GM18517 (cell line): Measurements from ENCODE around the gene LAG3.

Experiments
- ATAC-seq: cut with Tn5 transposase; IDR thresholded peaks from one replicate; pipeline ENCODE4 v1.9.1; 2021; ENCODE audit warnings: mild to moderate bottlenecking, moderate library complexity; ENCODE audit not compliant: unreplicated experiment

Gene LAG3

GRCh38 chr12:6821591-6822425 is 49.5 kb downstream of the LAG3 start, which contains the start of gene GPR162:
Gene GPR162 (plus strand): TSS chr12:6821821. CDS start chr12:6823899, 2,078 bp downstream.
- no peak for ATAC-seq

DNA sequence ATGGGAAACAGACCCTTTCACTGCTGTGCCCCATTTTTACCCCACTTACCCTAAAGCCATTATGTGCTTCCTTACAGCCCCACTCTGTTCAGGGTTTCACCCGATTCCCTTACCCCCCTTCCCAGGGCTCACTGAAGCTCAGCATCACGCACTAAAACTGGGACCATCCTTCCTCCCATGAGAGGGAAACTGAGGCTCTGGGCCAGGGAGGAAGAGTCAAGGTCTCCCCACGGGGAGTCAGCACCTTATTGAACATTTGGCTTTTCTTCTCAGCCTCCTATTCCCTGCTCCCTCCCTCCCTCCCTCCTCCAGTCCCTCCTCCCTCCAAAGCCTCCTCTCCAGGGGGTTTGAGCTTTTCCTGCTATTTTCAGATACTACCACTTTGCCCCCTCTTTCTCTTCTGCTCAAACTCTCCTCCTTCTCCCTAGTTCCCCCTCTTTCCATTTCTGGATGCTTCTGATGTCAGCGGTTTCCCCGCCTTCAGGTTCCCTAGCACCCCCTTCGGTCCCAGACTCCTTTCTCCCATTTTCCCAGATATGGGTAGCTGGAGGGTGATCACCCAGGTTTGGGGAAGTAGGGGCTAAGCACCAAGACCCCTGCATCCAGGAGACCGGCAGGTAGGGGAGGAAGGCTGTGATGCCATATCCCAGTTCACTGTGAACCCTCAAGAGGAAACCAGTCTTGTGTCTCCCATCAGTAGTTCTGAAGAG is 50.3 kb downstream of the LAG3 start:
- ATAC-seq: no peak

DNA sequence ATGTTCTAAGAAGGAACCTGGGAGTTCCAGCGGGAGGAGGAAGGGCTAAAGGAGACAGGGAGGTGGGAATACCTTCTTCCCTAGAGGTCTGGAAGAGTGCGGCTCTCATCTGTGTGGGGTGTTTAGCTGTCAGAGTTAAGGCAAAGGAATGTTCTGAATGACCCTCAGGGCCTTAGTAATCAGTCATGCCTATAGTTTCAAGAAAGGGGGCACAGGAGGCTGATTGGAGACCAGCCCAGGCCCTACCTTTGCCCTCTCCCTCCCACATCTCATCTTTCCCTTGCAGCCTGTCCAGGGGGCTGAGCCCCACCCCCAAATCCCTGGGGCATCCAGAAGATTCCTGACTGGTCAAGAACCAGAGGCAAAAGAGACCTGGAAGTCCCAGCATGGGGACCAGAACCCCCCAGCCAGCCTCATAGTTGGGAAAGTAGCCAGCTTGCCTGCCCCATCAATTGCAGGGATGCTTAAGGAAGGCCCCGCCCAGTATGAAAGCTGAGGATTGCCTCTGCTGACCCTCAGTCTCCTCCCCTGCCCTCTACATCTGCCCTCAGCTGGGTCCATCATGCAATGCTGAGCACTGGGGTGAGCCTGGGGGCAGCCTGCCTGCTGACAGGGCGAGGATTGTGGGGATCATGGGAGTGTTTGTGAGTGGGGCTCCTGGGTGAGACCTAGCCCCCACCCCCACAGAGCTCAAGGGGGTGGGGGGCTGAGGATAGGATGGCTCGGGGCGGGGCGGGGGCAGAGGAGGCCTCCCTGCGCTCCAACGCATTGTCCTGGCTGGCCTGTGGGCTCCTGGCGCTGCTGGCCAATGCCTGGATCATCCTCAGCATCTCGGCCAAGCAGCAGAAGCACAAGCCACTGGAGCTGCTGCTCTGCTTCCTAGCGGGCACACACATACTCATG is 51.1 kb downstream of the LAG3 start:
- ATAC-seq: no peak

GRCh38 chr12:6824085-6824775 is 51.9 kb downstream of the LAG3 start:
- no peak for ATAC-seq

- ATAC-seq: no peak
These were observed 52.6 kb downstream of the LAG3 start for GRCh38 chr12:6824901-6825381.

- no peak for ATAC-seq
These were observed 53.2 kb downstream of the LAG3 start for GRCh38 chr12:6825398-6826124.

- ATAC-seq: no peak
These were observed 53.9 kb downstream of the LAG3 start for GRCh38 chr12:6826125-6826733.

DNA sequence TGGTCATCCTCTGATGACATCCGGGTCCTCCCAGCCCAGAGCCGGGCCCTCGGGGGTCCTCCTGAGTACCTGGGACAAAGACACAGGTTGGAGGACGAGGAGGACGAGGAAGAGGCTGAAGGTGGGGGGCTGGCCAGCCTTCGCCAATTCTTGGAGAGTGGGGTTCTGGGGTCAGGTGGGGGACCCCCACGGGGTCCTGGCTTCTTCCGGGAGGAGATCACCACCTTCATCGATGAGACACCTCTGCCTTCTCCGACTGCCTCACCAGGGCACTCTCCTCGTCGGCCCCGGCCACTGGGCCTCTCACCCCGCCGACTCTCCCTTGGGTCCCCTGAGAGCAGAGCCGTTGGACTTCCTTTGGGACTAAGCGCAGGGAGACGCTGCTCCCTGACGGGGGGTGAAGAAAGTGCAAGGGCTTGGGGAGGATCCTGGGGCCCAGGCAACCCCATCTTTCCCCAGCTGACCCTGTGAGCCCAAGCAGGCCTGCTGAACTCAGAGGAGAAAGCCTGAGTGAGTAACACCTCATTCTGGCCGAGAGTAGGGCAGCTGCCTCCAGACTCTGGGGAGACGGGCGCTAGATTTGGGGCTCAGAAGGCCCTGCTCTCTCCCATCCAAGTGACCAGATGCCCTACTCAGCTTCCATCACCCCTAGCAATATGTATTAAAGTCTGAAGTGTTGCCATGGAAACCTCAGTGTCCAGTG is 54.6 kb downstream of the LAG3 start:
- ATAC-seq: no peak

DNA sequence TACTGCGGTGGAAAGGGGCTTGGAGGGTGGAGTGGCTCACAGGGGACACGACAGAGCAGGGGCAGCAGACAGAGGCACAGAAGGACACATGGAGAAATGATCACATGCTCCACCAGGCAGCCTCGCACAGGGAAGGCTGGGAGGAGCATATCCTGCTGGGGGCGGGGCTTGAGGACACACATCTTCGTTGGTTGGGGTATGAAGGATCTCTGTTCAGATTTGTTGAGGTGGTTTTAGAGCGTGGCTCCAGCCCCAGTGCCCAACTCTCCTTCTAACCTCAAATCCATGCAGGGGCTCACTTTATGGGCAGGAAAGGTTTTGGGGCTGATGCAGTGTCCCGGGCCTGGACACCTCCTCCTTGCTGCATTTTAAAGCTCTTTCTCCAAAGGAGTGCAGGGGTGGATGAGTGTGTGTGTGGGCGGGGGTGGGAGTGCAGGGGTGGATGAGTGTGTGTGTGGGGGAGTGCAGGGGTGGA is 55.2 kb downstream of the LAG3 start:
- no peak for ATAC-seq
